ES-I3 (cell line): ENCODE data around the gene FAM184A.
"Not testable (repeated sequence)": the region's sequence is repeated elsewhere in the genome, so short reads cannot be mapped to it uniquely, and the experiment has no call there.

Experiments
- H3K36me3 ChIP-seq: 2 replicates; pipeline ENCODE4 v1.6.1; 2013; ENCODE audit warnings: mild to moderate bottlenecking, low read length, control low read depth, moderate library complexity; ENCODE audit not compliant: insufficient read depth
- H3K4me1 ChIP-seq: 2 replicates; pipeline ENCODE4 v1.6.1; 2013; ENCODE audit warnings: mild to moderate bottlenecking, control low read depth, low read length; ENCODE audit not compliant: insufficient read depth
- H3K9ac ChIP-seq: 2 replicates; pipeline ENCODE4 v1.6.1; 2013; ENCODE audit warnings: low read depth, mild to moderate bottlenecking, low read length, moderate library complexity
- H3K9me3 ChIP-seq: 2 replicates; pipeline ENCODE4 v1.6.1; 2013; ENCODE audit warnings: mild to moderate bottlenecking, low read length, moderate library complexity; ENCODE audit not compliant: control insufficient read depth, insufficient read depth

FAM184A gene

DNA sequence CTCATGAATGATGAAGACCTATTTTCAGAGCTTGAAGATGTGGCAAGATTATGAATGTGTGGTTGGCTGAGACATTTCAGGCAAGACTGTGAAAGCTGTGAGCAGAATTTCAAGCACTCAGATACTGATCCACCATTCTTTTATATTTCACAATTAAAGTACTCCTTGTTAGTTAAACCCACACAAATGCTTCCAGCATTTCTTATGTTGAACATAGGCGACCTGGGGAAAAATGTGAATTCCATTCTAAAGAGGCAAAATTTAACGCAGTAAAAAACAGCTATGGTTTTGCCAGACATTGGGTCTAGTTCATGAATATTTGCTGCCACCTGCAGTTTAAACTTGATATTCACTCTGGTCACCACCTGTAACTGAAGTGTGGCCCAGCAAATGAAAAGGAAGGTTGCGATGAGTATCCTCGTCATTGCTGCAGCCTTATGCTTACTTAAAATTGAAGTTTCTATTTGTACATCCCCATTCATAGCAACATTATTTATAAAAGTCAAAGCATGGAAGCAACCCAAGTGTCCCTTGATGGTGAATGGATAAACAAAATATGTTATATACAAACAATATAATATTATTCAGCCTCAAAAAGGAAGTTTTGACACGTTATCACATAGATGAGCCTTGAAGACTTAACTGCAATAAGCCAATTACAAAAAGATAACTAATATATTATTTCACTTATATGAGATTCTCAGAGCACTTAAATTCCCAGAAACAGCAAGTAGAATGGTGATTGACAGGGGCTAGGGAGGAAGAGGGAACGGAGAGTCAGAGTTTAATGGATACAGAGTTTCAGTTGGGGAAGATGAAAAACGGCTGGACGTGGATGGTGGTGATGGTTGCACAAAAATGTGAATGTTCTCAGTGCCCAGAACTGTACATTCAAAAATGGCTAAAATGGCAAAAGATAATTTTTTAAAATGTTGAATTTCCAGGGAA is 32.4 kb upstream of the FAM184A start:
- H3K36me3 ChIP-seq = no peaks in the 10 kb centered on the region
- H3K4me1 ChIP-seq = peaks cover 8% of the 10 kb centered on the region; the same call in 1 of the 2 replicates
- H3K9ac ChIP-seq = no peak overlapping the region
- no peaks in the 10 kb centered on the region for H3K9me3 ChIP-seq

DNA sequence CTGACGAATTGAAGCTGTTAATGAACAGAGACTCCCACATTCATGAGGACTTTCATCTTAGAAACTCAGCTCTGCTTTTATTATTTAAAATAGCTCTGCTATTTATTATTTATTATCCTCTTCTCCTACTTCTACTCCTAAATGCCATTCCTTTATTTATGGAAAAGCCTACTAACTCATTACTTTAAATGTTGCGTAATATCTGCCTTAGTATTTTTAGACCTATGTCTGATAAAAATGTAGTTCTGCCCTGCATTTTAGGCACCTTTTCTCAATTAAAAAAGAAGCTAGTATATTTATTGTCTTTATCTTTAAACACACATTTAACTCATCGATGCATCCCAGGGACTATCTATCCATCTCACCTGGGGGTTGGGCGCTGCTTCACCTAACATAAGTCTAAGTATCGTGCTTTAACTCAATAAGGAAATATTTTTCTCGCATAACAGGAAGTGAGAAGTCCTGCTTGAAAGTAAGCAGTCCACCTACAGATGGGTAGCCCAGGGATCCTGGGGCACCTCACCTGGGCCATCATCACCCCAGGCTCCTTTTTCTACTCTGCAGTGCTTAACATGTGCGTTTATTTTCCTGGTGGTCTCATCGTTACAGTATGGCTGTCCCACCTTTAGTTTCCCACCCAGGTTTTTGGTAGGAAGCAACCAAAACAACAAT is 31.3 kb upstream of the FAM184A start:
- Histone ChIP-seq H3K36me3 (no peaks in the 10 kb centered on the region), H3K9me3 (no peaks in the 10 kb centered on the region), H3K9ac (no peak overlapping the region)

DNA sequence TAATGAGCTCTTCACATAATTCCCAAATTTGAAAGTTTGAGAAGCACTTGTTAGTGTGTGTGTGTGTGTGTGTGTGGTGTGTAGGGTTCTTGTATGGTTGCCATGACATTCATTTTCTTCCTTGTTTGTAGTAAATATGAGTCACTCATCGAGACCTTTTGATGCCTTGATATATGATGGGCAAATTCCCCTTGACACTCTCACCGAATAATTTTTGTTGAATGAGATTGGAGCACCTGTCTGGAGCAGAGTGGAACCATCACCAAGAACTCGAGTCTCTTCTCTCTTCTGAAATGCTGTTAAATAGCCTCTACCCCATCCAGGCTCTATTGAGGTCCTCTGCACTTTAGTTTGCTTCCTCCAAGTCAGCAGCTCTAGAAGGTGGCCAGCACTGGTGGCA is 29.6 kb upstream of the FAM184A start:
- Histone ChIP-seq H3K36me3 (no peaks in the 10 kb centered on the region), H3K9ac (no peak overlapping the region), H3K9me3 (no peaks in the 10 kb centered on the region), H3K4me1 (peaks cover 7% of the 10 kb centered on the region; the same call in 1 of the 2 replicates)

More for the DNA sequence above, 31.3 kb upstream of the FAM184A start:
- peaks cover 8% of the 10 kb centered on the region; the same call in 1 of the 2 replicates for H3K4me1 ChIP-seq

DNA sequence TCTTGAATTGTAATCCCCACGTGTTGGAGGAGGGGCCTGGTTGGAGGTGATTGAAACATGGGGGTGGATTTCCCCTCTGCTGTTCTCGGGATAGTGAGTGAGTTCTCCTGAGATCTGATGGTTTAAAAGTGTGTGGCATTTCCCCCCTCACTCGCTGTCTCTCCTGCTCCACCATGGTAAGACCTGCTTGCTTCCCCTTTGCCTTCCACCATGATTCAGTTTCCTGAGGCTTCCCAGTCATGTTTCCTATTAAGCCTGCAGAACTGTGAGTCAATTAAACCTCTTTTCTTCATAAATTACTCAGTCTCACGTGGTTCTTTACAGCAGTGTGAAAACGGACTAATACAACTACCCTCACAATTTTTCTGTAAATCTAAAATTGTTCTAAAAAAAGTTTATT is 26.8 kb upstream of the FAM184A start:
- H3K9me3 ChIP-seq = no peaks in the 10 kb centered on the region
- no peaks in the 10 kb centered on the region for H3K36me3 ChIP-seq
- H3K4me1 ChIP-seq = no peaks in the 10 kb centered on the region
- H3K9ac ChIP-seq = no peak overlapping the region

DNA sequence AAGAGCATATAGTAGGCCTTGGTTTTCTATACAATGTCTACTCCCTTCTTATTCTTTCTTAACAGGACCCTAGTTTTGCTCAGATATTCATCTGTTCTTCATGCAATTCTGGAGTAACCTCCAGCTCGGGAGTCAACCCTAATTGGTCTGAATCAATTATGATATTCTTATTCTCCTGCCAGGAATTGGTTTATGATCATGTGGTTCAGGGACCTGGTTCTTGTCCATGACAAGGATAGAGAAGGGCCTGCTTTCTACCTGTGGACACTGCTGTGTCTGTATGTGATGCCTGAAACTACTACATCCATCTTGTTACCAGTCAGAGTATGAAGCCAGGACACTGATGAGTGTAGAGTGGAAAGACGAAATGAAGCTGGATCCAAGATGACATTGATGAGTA is 24.4 kb upstream of the FAM184A start:
- H3K36me3 ChIP-seq = no peaks in the 10 kb centered on the region
- no peak overlapping the region for H3K9ac ChIP-seq
- H3K9me3 ChIP-seq = no peaks in the 10 kb centered on the region
- H3K4me1 ChIP-seq = no peaks in the 10 kb centered on the region

DNA sequence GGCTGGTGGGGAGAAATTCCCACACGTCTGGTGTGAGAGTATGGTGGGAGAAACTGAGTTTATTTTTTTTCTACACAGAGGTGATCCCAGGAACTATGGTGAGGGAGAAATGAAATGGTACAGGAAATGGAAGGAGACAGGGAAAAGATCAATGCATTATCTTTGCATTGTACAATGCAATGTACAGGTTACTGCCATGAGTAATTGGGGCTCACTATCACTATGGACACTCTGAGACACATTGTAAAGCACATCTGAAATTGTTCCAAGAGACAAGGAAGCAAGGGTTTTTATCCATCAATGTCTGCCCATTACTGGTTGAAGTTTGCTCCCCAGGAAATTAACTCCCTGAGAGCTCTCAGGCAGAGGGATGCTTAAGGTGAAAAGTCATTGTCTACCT is 21.7 kb upstream of the FAM184A start:
- H3K9me3 ChIP-seq = no peaks in the 10 kb centered on the region
- no peak overlapping the region for H3K9ac ChIP-seq
- H3K4me1 ChIP-seq = no peaks in the 10 kb centered on the region; the same call in 1 of the 2 replicates
- H3K36me3 ChIP-seq = no peaks in the 10 kb centered on the region

DNA sequence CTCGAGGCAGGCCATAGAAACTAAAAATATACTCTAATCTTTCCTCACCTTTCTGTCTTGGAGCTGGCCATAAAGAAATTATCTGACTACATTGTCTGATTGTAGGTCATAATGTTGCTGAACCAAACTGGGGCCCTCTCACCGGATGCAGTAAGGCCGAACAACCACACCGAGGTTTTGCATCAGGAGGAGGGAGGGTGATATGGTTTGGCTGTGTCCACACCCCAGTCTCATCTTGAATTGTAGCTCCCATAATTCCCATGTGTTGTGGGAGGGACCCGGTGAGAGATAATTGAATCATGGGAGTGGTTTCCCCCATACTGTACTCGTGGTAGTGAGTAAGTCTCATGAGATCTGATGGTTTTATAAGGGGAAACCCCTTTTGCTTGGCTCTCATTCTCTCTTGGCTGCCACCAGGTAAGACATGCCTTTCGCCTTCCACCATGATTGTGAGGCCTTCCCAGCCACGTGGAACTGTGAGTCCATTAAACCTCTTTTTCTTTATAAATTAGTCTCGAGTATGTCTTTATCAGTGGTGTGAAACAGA is 19.4 kb upstream of the FAM184A start:
- H3K9me3 ChIP-seq, H3K9ac ChIP-seq, H3K36me3 ChIP-seq, H3K4me1 ChIP-seq: not testable (repeated sequence)

DNA sequence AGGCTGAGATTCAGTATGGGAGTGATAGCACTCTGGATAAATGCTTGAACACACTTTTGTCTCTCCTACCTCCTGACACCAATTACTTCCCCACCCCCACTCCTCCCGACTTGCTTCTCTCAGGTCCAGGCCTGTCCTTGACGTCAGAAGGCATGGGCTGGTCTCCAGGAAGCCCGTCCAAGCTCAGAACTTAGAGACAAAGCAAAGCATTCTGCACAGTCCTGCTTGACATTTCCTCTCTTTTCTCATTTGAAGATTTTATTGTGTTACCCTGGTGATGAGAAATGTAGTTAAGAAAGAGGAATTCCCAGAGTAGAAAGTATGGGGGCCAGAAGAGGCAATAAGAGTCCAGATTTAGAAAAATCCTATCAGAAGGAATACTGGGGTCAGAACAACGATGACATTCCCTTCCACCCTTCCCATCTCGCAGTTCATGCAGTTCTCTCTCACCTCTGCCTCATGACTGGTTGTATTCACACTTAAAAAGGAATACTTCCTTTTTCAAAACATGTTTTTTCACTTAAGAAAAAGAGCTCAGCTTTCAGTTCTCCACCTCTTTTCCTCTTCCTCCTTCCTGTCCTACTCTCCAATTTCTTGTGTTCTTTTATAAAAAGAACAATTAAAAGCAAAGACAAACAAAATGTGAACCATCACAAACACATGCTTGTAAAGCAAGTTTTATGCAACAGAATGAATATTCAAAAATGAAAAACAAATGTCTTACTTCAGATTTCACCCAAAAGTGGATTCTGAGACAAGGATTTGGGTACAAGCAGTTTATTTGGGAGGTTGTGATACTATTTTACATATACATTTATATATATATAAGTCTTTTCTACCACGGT is 18.5 kb upstream of the FAM184A start:
- H3K4me1 ChIP-seq = no peaks in the 10 kb centered on the region; the same call in 1 of the 2 replicates
- H3K9ac ChIP-seq = no peak overlapping the region
- no peaks in the 10 kb centered on the region for H3K9me3 ChIP-seq
- H3K36me3 ChIP-seq = no peaks in the 10 kb centered on the region

DNA sequence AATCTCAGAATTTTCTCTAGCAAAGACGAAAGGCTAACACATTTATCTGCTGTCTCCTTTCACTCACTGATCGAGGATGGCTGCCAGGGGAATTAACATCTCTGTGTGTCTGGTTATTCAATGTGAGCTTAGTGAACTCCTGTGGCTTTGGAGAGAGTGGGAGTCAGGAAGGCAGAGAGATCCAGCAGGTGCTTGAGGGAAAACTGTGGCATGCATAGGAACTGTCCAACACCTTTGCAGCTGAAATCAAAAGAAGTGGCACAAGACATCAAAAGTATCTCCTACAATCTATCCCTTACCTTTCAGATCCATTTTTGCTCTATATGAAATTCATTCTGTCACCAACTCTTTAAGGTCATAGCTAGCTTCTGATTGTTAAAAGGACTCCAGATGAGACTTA is 11.8 kb upstream of the FAM184A start:
- no peak overlapping the region for H3K9ac ChIP-seq
- H3K36me3 ChIP-seq = no peaks in the 10 kb centered on the region
- H3K9me3 ChIP-seq = no peaks in the 10 kb centered on the region
- no peaks in the 10 kb centered on the region for H3K4me1 ChIP-seq

DNA sequence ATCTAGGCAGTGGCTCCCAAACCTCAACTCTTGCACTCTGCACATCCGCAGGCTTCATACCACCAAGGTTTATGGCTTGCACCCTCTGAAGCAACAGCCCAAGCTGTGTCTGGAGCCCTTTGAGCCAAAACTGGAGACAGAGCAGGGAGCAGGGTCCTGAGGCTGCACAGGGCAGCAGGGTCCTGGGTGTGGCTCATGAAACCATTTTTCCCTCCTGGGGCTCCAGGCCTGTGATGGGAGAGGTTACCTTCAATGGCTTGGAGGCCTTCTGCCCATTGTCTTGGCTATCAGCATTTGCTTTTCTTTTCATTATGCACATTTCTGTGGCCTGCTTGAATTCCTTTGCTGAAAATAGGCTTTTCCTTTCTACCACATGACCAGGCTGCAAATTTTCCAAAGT is 6.3 kb upstream of the FAM184A start:
- H3K36me3 ChIP-seq = no peaks in the 10 kb centered on the region
- H3K4me1 ChIP-seq = no peaks in the 10 kb centered on the region
- H3K9me3 ChIP-seq = peaks cover 3% of the 10 kb centered on the region
- no peak overlapping the region for H3K9ac ChIP-seq

DNA sequence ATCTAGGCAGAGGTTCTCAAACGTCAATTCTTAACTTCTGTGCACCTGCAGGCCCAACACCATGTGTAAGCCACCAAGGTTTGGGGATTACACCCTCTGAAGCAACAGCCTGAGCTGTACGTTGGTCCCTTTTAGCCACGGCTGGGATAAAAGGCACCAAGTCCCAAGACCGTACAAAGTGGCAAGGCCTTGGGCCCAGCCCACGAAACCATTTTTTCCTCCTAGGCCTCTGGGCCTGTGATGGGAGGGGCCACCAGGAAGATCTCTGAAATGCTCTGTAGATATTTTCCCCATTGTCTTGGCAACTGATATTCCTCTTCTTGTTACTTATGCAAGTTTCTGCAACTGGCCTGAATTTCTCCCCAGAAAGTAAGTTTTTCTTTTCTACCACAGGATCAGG is 4.5 kb upstream of the FAM184A start:
- Histone ChIP-seq H3K4me1 (no peaks in the 10 kb centered on the region), H3K36me3 (no peaks in the 10 kb centered on the region), H3K9me3 (peaks cover 3% of the 10 kb centered on the region), H3K9ac (no peak overlapping the region)

DNA sequence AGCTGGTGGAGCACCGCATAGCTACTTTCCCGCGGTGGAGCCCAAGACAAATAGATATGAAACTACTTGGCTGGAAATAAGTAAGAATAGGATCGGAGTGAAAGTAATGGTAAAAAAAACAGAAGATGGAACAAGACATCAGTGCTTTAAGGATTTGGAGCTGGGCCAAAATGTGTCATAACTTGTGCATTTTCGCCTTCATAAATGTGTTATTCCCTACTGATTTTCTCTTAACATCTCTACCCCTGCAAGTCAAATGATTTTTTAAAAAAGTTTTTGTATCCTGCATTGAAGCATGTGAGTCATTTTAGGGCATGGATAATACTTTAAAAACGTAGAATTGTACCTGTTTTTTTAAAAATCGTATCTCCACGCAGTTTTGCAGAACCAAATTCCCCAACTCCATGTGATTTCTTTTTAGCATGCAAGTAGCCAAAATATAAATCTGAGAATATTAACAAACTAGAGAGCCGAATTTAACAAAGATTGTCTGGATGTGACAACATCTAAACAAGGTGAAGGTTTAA is 882 bp upstream of the FAM184A start:
- Histone ChIP-seq H3K9me3 (peaks cover 2% of the 10 kb centered on the region), H3K9ac (peak overlapping the region; percentile 60), H3K36me3 (no peaks in the 10 kb centered on the region), H3K4me1 (no peaks in the 10 kb centered on the region)

DNA sequence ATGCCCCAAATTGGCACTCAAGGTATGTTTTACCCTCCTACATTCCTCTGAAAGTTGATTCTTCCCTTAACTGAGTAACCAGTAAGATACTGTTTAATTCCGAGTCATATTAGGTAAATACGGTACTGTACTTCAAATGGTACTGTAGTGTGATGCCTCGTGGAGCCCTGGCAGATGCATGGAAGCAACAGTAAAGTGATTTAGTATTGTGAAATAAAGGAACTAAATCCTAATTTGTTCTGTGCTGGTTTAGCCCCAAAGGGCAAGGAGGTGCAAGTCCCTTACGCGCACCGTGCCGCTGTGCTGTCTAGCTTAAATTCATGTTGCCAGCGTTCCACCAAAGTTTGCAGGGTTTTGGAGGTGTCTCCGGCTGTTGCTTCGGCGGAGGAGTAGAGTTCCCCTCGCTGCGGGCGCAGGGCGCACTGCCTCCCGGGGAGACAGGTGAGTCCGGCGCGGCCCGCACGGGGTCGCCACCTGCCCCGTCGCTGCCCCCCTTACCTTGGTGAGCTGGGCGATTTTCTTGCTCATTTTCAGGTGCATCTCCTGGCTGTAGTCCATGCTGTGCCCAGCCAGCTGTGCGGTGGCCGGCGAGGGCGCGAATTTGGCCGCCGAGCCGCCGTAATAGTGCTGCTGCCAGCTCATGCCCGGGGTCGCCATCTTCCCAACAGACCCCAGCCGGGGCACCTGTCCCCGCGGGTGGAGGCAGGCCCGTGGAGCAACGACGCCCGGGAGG is 655 bp downstream of the FAM184A start:
- Histone ChIP-seq H3K36me3 (no peaks in the 10 kb centered on the region), H3K9me3 (no peaks in the 10 kb centered on the region; the same call in none of the 2 replicates), H3K4me1 (no peaks in the 10 kb centered on the region), H3K9ac (peak overlapping the region; percentile 60)
